Measurements from ENCODE around the gene HMBS.

GRCh38 chr11:119078675-119079420, 5.8 kb upstream of the HMBS start:
- TF ChIP-seq CTCF (IDR thresholded peaks at IDR 0.05): no peak
- no peak for TF ChIP-seq POLR2A (IDR thresholded peaks at IDR 0.05)
- TF ChIP-seq EP300 (IDR thresholded peaks at IDR 0.05): no peak
